Activated naive CD4-positive, alpha-beta T cell treated with anti-CD3 and anti-CD28 coated beads, Interleukin-2, amount 50 U/mL, for 16 hours (primary cell): ENCODE data around the gene VPS18.
"Not testable (repeated sequence)": the region's sequence is repeated elsewhere in the genome, so short reads cannot be mapped to it uniquely, and the experiment has no call there.

ENCODE experiments used
- DNase-seq: peaks from one replicate; pipeline ENCODE4 v3.0.0-alpha.2; 2020

The VPS18 gene, protein sequence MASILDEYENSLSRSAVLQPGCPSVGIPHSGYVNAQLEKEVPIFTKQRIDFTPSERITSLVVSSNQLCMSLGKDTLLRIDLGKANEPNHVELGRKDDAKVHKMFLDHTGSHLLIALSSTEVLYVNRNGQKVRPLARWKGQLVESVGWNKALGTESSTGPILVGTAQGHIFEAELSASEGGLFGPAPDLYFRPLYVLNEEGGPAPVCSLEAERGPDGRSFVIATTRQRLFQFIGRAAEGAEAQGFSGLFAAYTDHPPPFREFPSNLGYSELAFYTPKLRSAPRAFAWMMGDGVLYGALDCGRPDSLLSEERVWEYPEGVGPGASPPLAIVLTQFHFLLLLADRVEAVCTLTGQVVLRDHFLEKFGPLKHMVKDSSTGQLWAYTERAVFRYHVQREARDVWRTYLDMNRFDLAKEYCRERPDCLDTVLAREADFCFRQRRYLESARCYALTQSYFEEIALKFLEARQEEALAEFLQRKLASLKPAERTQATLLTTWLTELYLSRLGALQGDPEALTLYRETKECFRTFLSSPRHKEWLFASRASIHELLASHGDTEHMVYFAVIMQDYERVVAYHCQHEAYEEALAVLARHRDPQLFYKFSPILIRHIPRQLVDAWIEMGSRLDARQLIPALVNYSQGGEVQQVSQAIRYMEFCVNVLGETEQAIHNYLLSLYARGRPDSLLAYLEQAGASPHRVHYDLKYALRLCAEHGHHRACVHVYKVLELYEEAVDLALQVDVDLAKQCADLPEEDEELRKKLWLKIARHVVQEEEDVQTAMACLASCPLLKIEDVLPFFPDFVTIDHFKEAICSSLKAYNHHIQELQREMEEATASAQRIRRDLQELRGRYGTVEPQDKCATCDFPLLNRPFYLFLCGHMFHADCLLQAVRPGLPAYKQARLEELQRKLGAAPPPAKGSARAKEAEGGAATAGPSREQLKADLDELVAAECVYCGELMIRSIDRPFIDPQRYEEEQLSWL

DNA sequence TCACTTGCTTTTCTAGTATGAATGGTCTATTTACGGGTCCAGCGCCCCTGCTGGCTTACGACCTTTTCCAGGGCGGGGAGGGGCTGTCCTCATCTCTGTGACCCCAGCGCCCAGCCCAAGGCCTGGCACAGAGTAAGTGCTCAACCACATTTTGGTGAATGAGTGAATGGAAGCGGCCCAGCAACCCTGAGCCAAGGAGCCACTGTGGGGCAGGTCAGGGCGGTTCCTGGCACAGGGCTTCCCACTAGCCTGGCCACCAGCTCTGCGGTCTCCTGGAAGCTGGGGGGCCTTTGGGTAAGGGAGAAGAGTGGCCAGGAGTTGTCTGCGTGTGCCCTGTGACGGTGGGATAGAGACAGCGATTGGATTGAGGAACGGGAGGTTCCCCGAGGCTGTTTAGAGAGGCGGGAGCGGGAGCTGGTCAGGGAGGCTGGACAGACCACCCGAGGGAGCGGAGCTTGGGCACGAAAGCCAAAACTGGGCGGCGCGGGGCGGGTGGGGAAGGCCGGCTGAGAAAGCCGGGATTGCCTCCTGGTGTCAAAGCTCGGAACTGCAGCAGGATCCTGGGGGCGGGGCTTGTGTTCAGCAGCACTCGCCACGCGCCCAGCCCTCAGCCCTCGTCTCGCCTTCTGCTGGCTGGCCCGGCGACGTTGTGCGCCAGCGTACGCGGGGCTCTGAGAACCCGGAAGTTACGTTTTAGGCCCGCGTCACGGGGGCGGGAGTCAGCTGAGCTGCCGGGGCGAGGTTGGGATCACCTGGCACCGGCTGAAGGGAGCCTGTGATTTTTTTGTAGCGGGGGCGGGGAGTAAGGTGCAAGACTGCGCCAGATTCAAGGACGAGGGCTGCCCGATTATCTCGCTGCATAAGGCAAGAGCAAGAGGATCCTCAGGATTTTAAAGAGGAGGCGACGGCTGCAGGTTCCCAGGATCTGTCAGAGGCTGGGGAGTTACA, at the start of gene VPS18:
Gene VPS18 (plus strand): TSS at position 718 of the 948 bp plus-strand sequence. CDS start 319 bp downstream, outside the sequence.
- peak; percentile 99 for DNase-seq

DNA sequence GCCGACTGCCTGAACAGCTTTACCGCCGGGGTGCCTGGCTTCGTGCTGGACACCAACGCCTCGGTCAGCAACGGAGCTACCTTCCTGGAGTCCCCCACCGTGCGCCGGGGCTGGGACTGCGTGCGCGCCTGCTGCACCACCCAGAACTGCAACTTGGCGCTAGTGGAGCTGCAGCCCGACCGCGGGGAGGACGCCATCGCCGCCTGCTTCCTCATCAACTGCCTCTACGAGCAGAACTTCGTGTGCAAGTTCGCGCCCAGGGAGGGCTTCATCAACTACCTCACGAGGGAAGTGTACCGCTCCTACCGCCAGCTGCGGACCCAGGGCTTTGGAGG, 49.6 kb upstream of the VPS18 start:
- DNase-seq, result peak; percentile 50

DNA sequence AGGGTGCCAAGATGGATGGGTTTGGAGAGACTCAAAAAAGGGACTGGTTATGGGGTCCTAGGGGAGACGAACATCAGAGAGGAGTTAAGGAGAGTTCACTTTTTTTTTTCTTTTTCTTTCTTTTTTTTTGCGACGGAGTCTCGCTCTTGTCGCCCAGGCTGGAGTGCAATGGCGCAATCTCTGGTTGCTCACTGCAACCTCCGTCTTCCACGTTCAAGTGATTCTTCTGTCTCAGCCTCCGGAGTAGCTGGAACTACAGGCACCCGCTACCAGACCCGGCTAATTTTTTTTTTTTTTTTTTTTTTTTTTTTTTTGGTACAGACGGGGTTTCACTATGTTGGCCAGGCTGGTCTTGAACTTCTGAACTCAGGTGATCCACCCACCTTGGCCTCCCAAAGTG, 49.2 kb upstream of the VPS18 start:
- DNase-seq, result no peak

DNA sequence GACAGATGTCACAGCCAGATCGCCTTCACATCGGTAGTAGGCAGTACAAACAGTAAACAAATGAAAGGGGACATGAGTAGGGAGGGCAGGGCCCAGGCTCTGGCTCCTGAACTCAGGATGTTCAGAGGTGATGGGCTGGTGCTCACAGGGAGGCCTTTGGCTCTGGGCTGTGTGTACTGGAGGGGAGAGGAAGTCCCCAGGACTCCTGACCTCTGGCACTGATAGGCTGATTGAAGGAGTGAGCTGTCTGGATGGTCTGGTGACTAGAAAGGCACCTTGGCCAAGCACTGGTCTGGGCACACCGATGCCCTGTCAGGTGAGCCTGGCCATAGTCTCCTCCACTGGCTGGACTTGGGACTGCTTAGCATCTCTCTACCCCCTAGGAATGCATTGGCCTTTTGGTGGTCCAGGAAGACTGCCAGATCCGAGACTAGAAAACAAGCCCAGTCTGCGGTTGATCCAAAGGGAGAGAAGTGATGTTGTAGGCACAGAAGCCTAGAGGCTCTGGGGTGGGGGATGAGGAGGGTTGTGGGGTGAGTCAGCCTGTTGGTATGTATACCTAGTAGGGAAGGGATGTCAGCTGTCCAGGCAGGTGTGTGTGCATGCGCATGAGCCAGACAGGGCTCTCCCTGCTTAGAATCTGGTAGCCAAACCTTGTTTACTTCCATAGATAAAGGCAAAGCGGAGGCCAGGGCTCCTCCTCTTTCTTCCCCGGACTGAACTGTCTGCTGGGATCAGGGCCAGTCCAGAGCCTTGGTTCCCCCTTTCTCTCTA, 48.6 kb upstream of the VPS18 start:
- DNase-seq, result no peak

DNA sequence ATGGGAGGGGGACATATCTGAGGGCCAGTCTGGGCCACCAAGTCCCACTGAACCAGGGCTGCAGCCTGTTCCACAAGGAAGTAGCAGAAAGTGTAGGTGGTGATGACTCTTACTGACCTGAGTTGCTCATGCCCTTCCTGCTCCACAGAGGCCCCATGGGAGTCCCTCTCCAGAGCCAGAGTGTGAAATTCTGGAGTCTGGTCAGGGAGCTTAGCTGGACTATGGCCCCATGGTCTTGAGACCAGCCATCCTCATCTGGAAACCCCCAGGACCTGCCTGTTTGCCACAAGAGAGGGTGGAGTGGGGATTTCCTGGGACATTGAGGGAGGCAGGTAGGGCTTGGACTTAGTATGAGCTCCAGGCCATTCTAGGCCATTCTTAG, 47.4 kb upstream of the VPS18 start:
- no peak for DNase-seq

DNA sequence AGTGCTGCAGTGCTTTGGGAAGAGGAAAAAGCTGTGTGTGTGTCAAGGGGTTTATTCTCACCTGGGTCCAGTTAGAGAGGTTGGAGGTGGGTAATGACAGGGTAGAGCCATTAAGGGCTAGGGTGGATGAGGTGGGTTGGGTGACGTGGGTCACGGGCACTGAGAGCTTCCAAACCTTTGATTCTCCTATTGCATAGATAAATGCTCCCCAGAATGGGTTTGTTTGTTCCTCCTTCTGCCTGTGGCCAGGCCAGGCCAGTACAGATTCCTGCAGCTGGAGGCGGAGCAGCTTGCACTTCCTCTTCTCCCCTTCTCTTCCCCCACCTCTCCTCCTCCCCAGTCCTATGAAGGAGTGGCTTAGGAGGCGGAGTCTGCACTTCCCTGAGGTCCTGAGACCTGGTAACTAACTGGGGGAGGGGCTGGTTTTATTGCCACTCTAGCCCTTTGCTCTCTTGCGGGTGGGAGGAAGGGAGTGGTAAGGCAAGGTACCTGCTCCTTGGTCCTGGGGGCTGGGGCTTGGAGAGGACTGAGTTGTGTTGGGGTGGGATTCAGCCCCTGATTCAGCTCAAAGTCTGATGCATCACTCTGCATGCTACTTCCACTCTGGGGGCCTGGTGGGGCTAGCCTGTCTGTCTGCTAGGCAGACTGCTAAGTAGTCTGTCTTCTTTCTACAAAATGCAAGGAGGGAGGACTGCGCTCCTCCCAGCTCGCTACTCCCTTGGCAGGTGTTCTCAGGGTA, 46.9 kb upstream of the VPS18 start:
- no peak for DNase-seq

DNA sequence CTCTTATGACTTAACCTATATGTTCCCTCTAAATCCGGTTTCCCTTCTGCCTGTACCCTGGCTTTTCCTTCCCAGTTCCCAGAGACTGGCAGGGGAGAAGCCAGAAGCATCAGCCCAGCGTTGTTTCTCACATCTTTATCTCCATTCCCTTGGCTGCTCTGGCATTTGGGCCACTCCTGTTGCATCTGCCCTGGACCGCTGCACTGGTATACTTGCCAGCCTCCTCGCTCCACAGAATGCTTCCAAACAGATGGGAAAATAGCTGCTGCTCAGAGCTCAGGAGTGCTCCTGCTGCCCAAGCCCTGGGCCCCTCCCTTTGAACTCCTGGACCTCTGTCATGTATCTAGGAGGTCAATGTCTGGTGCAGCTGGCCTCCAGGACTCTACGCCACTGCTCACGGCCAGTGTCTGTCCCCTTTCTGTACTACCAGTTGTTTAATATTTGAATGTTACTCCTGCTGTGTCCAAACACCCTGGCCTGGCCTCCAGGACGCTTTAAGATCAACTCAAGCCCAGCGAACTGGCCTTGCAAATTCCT, 43.6 kb upstream of the VPS18 start:
- no peak for DNase-seq

DNA sequence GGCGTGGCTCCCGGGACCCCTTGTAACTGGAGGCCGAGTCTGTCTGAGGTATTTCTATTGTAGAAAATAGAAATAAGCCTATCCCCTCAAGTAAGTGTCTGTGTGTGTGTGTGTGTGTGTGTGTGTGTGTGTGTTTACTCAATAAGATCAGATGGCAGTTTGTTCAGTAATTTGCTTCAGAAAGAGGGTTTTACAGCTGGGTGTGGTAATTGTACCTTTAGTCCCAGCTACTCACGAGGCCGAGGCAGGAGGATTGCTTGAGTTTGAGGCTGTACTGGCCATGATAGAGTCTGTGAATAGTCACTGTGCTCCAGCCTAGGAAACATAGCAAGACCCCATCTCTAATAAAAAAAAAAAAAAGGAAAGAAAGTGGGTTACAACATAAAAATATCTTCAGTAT, 41.7 kb upstream of the VPS18 start:
- no peak for DNase-seq

DNA sequence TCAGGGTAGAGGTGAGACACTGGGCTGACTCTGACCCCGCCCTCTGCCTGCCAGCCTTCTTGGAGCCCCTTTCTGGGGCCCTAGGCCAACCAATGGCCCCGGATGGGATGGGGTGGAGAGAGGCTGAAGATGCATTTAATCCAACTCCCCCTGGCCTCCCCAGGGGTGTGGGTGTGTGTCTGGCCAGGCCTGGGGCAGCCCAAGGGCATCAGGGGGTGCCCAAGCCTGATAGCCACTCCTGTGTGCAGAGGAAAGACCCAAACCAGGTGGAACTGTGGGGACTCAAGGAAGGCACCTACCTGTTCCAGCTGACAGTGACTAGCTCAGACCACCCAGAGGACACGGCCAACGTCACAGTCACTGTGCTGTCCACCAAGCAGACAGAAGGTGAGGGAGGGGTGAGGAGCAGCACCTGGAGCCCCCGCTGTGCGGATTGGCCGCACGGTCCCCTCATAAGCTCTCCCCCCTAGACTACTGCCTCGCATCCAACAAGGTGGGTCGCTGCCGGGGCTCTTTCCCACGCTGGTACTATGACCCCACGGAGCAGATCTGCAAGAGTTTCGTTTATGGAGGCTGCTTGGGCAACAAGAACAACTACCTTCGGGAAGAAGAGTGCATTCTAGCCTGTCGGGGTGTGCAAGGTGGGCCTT, 40.9 kb upstream of the VPS18 start:
- no peak for DNase-seq

DNA sequence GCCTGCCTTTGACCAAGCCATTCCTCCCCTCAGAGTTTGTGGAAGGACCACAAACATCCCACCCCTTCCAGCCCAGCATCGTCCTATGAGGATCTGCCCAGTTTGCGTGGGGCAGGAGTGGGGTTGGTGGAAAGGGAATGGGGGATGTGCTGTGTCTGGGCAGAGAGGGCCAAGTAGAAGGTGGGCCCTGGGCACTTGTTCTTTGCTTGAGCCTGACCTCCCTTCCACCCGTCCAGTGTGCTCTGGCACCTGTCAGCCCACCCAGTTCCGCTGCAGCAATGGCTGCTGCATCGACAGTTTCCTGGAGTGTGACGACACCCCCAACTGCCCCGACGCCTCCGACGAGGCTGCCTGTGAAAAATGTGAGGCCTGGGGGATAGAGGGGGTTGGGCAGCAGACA, 40.1 kb upstream of the VPS18 start:
- no peak for DNase-seq

DNA sequence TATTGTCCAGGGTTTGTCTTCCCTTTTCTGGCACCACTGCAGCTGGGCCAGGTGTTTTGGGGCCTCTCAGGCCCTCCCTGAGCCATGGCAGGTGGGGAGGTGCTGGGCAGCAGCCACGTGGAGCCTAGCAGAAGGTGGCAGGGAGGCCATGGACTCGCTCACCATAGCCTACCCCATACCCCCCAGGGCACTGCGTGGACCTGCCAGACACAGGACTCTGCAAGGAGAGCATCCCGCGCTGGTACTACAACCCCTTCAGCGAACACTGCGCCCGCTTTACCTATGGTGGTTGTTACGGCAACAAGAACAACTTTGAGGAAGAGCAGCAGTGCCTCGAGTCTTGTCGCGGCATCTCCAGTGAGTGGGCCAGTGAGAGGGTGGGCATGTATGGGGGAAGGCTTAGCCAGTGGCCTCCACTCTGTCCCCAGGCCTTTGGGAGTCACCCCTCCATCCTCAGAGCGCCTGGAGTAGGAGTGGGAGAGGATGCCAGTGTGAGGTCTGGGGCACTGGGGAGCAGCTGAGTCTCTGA, 38.5 kb upstream of the VPS18 start:
- no peak for DNase-seq

DNA sequence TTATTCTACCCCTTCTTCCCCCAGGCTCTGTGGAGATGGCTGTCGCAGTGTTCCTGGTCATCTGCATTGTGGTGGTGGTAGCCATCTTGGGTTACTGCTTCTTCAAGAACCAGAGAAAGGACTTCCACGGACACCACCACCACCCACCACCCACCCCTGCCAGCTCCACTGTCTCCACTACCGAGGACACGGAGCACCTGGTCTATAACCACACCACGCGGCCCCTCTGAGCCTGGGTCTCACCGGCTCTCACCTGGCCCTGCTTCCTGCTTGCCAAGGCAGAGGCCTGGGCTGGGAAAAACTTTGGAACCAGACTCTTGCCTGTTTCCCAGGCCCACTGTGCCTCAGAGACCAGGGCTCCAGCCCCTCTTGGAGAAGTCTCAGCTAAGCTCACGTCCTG, 37.5 kb upstream of the VPS18 start:
- DNase-seq, result no peak

DNA sequence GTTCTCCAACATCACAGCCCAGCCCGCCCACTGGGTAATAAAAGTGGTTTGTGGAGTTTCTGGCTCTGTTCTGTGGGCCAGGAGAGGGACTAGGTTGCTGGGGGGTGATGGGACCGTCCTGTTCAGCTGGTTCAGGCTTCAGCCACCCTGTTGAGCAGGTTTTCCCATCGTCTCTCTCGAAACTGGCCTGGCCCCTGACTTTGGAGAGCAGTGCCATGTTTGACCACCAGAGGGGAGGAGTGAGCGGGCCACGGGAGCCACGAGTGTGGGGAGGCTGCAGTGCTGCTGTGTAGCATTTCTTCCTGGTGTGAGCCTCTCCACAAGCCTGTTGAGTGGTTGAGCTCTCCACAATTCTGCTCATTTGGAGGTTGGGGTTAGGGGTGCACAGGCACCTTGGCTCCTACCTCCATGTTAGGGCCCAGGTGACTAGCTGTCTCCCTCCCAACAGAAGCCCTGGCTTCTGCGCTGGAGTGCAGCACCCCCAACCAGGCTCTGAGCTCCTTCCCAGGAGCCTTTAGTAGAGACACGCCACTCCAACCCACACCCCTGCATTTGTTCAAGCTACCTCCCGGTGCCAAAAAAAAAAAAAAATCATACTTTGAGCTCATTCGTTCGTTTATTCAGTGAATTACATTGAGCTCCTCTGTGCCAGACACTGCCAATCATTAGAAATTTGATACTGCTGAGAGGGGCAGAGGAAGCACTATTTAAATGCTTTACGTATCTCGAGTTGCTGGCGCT, 36.5 kb upstream of the VPS18 start:
- DNase-seq, result peak; percentile 80

DNA sequence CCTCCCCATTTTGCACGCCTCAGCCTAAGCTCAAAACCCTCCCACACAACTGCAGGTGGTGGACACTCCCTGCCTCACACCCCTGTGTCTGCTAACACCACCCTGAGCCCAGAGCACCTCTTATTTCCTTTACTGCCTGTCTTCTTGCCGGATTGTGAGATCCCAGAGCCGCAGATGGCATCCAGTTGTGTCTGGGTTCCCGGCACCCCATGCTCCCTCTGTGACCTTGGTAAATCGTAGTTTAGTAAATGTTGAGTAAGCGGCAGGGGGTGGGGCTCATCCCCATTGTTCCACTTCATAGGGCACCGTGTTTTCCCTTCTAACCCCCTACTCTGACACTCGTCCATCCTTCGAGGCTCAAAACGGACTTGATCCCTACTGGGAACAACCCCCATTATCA, 35.5 kb upstream of the VPS18 start:
- no peak for DNase-seq

DNA sequence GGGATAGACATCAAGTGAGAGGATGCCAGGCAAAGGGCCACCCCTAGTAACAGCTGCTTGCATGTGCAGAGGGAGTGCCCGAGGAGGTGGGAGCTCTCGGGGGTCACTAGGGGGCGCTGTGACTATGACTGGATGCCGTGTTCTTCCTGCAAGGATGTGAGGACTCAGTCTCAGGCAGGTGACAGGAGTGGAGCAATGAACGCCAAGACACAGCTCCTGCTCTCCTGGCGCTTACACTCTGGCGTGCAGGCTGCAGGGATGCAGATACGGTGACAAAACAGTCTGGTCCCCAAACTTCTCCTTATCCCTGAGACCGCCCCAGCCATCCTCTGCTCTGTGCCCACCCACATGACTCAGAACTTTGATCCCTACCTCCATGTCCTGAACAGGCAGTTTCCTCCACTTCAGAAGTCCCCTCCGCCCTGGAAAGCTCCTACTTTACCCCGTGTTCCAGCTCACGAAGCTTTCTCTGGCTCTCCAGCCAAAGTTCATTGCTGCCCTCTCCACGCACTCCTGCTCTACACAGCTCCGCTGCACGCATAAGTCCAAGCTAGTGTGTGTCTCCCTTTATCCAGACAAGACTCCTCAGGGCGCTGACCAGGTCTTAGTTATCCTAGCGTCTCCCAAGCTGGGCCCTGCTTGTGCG, 34.9 kb upstream of the VPS18 start:
- peak; percentile 80 for DNase-seq

DNA sequence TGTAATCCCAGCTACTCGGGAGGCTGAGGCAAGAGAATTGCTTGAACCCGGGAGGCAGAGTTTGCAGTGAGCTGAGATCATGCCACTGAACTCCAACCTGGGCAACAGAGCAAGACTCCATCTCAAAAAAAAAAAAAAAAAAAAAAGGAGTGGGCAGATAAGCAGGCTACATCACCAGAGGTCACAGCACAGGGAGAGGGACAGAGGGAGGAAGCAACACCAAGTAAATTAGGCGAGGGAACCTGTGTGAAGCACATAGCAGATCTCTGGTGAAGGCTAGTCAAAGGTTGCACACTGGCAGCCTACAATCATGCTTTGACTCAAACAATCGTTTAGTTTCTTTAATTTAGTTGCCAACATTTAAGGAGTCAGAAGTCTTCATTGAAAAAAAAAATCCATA, 33.1 kb upstream of the VPS18 start:
- not testable (repeated sequence) for DNase-seq

DNA sequence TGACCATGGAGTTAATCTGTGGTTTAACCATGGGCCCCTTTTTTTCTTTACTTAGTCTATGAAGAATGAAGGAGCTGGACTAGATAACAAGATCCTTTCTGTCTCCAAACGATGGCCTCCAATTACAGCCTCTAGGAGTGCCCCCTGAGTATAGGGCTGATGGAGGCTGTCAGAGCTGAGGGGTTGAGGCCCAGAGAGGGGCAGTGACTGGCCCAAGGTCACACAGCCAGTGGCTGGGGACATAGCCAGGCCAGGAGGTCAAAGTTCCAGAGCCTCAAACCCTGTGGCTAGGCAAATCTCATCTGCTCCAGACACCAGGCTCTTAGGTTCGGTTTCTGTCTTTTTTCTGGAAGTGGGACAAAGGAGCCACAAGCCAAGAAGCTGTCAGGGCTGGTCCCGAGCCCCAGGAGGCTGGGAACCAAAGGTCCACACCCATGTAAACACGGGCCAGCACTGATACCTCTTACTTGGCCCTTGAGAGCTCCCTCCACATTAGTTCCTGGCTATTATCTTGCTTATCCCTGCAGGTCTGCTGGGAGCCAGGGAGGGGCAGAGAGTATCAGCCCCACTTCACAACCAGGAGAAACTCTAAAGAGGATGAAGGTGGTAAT, 30.5 kb upstream of the VPS18 start:
- DNase-seq, result no peak

DNA sequence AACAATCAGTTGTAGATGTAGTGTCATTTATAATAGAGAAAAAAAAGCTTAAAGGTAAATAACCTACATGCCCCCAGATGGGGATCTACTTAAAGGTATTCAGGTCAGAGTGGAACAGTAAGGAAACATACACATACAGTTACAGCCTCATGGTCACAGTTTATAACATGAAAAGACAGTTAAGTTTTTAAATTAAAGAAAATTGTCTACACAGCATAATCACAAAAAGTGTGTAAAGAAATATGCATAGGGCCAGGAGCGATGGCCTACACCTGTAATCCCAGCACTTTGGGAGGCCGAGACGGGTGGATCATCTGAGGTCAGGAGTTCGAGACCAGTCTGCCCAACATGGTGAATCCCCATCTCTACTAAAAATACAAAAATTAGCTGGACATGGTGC, 27.1 kb upstream of the VPS18 start:
- DNase-seq, result no peak

DNA sequence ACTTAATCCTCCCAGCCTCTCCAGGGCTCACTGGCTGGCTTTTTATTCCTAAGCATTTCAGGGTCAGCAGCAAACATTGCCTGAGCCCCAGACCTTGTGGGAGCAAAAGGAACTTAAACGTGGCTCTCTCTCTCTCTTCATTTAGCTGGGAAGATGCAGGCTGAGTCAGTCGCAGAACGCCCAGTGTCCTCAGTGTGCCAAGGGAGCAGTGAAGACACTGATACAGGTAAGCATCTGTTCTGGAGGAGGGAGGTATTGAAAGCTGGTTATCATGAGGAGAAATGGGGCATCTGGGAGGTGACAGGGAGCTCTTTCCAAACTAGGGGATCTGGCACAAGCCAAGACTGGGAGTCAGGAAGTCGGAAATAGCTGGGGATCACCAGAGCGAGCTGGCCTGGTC, 24.6 kb upstream of the VPS18 start:
- DNase-seq, result no peak
